HG02885 (cell line): Measurements from ENCODE around the gene ITGA7.

Experiments used
- ATAC-seq: cut with Tn5 transposase; IDR thresholded peaks from one replicate; pipeline ENCODE4 v1.9.1; 2021; ENCODE audit warnings: mild to moderate bottlenecking; ENCODE audit not compliant: unreplicated experiment, poor library complexity

ITGA7 gene

DNA sequence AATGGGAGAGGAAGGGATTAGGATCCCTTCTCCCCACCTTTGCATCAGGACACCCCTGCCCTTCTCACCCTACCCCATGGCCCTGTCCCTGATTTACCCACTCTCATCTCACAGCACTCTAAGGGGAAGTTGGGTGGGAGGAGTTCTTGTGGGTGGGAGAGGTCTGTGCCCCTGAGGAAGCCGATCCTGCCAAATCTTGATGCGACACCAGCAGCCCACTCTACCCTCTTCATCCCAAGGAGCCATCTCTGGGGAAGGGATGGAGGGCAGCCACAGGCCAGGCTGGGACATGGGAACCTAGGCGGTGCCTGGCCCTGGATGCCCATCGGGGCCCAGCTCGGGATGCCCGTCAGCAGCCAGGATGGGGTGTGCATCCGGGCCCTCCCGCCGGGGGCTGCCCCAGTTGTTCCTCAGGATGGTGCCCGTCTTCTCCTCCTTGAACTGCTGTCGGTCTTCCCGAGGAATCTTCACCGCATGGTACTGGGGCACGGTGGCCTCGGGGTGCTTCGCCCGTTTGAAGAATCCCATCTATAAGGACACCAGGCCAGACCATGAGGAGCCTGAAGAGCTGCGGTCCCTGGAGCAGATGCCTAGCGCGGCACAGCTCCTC lies 22.8 kb downstream of the ITGA7 start:
- no peak for ATAC-seq

- no peak for ATAC-seq
Measured at GRCh38 chr12:55683676-55684075, 24.0 kb downstream of the ITGA7 start.

GRCh38 chr12:55682087-55682796 lies 25.5 kb downstream of the ITGA7 start:
- no peak for ATAC-seq

DNA sequence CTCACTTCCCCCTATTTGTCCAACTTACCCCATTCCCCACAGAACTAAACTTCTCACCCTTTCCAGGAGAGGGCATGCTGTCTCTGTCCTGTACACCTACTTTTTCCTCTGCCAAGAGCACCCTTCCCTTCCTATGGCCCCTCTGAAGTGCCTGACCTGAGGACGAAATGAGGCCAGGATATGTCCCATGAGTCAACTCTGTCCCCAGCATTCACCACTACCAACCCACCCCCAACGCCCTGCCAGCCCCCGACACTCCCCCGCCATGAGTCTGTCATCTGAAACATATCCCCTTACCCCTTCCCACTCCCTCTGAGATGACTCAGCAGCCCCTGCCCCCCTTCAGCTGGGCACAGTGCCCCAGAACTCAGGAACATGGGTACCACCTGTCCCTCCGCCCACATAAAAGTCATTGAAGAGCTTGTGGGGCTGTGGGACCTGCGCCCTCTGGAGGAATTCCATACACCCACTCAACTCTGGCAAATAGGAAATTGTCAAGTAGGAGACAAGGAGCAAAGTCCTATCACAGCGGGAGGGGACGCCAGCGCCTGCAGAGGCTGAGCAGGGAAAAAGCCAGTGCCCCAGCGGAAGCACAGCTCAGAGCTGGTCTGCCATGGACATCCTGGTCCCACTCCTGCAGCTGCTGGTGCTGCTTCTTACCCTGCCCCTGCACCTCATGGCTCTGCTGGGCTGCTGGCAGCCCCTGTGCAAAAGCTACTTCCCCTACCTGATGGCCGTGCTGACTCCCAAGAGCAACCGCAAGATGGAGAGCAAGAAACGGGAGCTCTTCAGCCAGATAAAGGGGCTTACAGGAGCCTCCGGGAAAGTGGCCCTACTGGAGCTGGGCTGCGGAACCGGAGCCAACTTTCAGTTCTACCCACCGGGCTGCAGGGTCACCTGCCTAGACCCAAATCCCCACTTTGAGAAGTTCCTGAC lies 26.3 kb downstream of the ITGA7 start:
- ATAC-seq: no peak

DNA sequence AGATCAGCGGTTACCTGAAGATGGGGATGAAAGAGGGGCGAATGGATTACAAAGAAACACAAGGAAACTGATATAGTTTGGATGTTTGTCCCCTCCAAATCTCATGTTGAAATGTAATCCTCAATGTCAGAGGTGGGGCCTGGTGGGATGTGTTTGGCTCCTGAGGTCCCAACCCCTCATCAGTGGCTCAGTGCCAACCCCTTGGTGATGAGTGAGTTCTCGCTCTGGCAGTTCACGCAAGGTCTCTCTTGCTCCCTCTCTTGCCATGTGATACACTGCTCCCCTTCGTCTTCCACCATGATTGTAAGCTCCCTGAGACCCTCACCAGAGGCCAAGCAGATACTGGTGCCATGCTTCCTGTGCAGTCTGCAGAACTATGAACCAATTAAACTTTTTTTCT lies 28.0 kb downstream of the ITGA7 start:
- no peak for ATAC-seq

GRCh38 chr12:55676707-55677106 lies 31.0 kb downstream of the ITGA7 start:
- no peak for ATAC-seq

- no peak for ATAC-seq
Measured at GRCh38 chr12:55675666-55676065, 32.0 kb downstream of the ITGA7 start.

DNA sequence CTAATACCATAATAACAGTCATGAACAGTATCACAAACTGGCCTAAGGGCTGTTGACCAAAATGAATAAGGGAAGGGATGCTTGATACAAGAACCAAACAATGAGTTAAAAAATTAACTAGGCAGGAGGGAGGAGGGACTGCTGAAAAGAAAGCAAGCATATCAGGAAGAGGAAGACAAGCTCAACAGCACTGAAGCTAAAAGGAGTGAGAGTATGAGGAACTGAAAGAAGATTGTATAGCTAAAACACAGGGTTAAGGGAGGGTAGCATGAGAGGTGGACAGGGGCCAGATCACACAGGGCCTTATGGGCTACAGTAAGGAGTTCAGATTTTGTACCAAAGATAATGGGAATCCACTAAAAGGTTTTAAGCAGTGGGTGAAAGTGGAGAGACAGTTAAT lies 34.1 kb downstream of the ITGA7 start:
- ATAC-seq: peak; percentile 100

GRCh38 chr12:55671746-55672145 lies 36.0 kb downstream of the ITGA7 start:
- no peak for ATAC-seq

- no peak for ATAC-seq
Measured at GRCh38 chr12:55670276-55670675, 37.4 kb downstream of the ITGA7 start.

DNA sequence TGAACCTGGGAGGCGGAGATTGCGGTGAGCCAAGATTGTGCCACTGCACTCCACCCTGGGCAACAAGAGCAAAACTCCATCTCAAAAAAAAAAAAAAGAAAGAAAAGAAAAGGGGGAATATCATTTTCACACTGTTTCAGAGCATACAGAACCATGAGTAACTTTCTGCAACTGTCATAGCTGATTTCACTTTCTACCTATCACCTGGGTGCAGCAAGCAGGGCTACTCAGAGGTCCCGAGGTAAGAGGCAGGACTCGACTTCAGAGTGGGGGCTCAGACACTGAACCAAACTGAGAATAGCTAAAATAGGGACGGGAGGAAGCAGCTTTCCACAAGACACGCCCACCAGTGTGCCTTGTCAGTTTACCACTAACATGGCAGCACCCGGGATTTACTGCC lies 41.2 kb downstream of the ITGA7 start:
- peak; percentile 53 for ATAC-seq

- ATAC-seq: no peak
Measured at GRCh38 chr12:55664826-55665225, 42.9 kb downstream of the ITGA7 start.

DNA sequence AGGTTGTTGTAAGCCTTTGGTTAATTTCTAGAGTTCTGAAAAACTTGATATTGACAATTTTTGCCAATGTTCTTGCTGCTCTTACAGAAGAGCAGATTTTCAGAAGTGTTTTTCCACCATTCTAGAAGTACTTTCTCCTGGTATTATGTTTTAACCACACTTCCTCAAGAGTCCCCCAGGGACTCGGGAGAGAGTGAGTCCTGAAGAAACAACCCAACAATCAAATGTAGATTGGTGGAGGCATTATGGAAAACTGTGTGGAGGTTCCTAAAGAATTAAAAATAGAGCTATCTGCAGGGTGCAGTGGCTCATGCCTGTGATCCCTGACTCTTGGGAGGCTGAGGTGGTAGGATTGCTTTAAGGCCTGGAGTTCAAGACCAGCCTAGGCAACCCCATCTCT lies 44.3 kb downstream of the ITGA7 start:
- ATAC-seq: no peak

DNA sequence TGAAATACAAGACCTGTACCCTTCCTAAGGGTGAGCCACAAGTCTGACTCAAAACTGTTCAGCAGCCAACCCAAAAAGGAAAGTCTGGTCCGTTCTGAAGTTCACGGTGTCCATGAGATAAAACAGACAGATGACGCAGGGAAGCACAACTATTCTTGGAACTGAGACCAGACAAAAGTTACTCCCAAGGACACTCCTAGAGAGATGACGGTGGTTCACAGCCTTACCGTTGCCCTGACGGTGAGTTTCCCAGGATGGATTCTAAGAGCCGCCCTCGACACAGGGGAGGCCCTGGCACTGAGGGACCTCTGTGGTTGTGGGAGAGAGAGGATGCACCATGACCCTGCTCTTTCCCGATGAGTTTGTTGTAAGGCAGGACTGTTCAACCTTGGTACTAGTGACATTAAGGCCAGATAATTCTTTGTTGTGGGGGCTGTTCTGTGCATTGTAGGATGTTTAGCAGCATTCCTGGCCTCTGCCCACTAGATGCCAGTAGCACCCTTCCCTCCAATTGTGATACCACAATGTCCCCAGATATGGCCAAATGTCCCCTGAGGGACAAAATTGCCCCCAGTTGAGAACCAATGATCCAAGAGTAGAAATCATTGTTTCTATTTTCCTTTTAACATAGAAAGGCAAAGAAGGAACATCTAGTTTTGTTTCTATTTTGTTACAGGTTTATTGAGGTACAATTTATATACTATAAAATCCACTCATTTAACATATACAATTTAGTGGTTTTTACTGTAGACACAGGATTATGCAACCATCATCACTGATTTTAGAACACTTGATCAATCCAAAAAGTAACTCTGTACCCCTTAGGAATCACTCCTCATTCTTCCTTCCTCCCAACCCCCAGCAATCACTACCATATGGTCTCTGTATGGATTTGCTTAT lies 48.0 kb downstream of the ITGA7 start:
- ATAC-seq: no peak

DNA sequence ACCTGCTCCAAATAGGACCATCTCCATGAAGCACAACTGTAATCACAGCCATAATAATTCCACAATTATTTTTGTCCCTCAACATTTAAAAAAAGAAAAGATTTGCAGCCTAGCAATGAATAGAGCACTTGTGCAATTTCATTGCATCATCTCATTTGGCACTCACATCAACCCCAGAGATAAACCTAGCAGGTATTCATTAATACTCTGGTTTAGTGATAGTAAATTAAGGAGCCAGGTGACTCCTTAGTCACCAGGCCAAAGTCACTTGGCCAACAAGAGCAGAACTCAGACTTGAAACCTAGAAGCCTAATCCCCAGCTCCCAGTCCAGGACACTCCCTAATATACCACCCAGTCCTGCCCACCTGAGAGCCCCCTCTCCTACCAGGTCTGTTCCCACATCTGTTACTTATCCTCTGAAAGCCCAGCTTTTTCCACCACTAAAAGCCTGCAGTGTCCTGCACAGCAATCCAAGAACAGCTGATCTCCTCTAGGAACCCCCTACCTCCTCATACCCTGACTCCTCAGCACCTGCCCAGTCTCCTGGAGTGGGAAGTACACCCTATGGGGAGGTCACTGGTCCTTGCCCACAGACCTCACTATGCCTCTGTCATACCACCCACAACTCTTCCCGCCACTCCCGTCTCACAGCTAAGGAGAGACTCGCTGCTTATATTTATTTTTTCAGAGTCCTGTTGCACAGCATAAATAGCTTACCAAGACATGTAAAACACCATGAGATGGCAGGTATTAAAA lies 48.9 kb downstream of the ITGA7 start:
- ATAC-seq: no peak

GRCh38 chr12:55658212-55658611 lies 49.5 kb downstream of the ITGA7 start:
- ATAC-seq: no peak

- no peak for ATAC-seq
Measured at GRCh38 chr12:55657212-55657611, 50.5 kb downstream of the ITGA7 start.

GRCh38 chr12:55654511-55655214 lies 53.0 kb downstream of the ITGA7 start:
- ATAC-seq: no peak

GRCh38 chr12:55653031-55653430 lies 54.7 kb downstream of the ITGA7 start:
- no peak for ATAC-seq
